IPS-NIHi7 (cell line): Measurements from ENCODE around the gene NADSYN1.
"Not testable (repeated sequence)": the region's sequence is repeated elsewhere in the genome, so short reads cannot be mapped to it uniquely, and the experiment has no call there.

Source experiments
- DNase-seq: peaks from one replicate; pipeline ENCODE4 v3.0.0; 2012; ENCODE audit warnings: mixed read lengths; ENCODE audit errors: extremely low spot score

Gene NADSYN1

DNA sequence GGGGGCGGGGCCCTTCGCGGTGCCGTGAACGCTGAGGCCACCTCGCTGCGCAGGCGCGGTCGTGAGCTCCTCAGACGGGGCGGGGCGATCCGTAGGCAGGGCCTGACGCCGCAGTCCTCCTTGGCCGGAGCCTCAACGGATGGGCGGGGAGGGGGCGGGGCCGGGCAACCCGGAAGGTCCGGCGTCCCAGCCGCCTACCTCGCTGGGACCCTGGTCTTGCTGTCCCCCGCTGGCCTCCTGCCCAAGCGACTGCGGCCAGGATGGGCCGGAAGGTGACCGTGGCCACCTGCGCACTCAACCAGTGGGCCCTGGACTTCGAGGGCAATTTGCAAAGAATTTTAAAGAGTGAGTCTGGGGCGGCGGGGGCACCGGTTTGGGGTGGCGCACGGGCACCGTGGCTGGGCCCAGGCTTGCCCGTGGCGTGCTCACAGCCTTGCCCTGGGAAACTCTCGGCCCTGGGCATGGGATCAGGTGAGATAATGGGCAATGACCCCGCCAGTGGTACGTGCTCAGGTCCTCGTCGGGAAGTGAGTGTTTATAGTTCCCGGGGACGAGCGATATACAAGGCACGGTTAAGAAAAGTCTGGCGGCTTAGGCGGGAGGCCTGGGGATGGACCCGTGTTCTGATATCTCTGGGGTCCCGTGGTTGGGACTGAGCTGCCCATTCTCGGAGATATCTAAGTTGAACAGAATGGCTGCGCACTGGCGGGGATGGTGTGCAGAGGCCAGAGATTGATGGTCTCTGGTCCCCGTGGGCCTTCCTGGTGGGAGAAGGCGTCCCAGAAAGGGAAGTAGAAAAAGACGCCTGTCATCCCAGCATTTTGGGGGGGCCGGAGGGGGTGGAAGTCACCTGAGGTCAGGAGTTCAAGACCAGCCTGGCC lies at the start of gene NADSYN1:
Gene NADSYN1 (plus strand): TSS at position 167 of the 881 bp plus-strand sequence. CDS start 94 bp downstream, at position 261.
- peak; percentile 98 for DNase-seq

DNA sequence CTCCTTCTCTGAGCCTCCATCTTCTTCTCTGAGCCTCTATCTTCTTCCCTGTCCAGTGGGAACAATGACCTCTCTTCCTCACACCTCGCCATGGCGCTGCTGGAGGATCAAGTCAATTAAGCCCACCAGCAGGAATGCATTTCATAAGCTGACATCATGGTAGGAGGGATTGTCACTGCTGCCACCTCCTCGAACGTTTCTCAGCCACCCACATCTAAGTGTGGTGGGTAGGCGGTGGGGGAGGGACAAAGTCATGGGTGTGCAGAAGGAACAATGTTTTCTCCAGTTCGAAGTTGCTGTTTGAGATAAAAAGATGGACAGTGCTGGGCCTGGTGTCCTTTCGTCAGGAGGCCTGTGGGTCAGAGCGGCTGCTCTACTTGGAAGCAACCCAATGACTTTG lies 48.8 kb upstream of the NADSYN1 start:
- no peak for DNase-seq

DNA sequence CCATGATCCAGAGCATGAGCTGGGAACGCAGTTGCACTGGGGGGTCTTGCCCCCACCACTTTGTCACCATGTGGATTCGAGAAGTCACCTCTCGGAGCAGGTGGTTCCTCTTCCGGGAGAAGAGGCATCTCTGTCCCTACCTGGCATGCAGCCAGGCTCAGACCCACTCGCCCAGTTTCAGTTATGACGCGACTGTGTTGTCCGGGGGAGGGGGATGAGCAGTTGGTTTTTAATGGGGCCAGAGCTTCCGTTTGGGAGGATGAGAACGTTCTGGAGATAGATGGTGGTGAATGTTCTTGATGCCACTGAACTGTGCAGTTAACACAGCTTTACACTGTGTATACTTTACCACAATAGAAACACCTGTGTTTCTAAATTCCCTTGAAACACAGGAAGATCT lies 46.3 kb upstream of the NADSYN1 start:
- DNase-seq, result no peak

DNA sequence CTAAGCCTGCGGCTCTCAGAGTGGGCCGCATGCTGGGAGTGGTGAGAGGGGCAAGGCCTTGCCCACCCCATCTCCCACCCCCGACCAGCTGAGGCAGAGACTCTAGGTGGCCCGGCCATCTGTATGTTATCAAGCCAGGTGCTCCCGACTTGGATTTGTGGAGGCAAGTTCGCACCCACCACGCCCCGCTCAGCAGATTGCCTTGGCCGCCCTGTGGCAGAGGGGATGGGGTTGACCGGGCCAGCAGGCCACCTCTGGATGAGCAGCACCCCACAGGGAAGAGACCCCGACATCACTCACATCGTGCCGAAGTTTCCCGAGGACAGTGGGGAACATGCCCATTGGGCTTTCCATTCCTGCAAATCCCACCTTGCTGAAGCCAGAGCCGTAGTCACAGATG lies 45.6 kb upstream of the NADSYN1 start:
- no peak for DNase-seq

DNA sequence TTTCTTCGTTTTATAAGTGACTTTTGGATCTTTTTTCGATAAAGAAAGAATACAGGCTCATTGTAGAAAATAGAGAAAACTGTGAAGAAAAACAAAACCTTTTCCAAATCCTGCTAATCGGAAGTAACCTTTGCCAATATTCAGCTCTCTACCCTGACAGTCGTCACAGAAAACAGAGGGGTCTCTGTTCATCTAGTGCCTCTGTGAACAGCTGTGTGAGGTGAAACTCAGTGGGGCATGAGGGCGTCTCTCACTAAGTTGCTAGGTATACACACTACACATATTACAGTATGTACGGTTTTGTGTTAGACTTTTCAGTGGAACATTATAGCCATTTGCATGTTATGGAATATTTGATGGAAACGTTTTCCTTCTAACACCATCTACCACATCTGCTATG lies 44.2 kb upstream of the NADSYN1 start:
- DNase-seq, result no peak

DNA sequence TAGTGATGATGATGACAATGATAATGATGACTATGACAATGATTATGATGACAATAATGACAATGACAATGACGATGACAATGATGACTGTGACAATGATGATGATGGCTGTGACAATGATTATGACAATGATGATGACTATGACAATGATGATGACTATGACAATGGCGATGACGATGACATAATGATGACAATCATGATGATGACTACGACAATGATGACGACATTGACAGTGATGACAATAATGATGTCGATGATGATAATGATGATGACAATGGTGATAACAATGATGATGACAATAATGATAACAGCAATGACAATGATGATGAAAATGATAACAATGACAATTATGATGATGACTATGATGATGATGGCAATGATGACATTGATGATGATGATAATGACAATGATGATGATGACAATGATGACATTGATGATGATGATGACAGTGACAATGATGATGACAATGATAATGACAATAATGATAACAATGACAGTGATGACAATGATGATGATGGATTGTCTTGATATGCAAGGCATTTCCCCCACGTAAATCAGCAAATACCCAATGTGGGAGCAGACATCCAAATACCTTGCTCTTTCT lies 42.5 kb upstream of the NADSYN1 start:
- no peak for DNase-seq

DNA sequence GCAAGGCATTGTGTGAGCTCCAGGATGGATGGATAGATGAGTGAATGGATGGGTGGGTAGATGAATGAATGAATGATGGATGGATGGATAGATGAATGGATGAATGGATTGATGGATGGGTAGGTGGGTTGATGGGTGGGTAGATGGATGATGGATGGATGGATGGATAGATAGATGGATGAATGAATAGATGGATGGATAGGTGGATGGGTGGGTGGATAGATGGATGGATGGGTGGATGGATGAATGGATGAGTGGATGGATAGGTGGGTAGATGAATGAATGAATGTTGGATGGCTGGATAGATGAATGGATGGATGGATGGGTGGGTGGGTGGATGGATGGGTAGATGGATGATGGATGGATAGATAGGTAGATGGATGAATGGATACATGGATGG lies 38.4 kb upstream of the NADSYN1 start:
- DNase-seq, result no peak

DNA sequence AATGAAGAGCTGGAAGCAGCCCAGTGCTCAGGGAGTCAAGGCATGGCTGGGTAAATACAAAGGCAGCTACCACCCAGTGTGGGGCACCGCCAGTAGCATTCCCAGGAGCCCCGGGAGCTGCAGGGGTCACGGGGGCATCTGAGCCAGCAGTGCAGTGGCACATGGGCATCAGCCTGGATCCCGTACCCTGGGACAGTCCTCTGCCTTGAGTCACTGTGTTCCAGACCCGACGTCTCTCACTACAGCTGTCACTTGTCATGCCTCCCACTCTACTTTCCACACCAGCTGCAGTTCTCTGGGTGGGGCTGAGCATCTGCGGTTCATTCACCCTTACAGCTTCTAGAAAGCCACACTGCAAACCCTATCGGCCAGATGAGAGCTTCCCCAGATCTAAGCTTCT lies 34.4 kb upstream of the NADSYN1 start:
- DNase-seq, result no peak

DNA sequence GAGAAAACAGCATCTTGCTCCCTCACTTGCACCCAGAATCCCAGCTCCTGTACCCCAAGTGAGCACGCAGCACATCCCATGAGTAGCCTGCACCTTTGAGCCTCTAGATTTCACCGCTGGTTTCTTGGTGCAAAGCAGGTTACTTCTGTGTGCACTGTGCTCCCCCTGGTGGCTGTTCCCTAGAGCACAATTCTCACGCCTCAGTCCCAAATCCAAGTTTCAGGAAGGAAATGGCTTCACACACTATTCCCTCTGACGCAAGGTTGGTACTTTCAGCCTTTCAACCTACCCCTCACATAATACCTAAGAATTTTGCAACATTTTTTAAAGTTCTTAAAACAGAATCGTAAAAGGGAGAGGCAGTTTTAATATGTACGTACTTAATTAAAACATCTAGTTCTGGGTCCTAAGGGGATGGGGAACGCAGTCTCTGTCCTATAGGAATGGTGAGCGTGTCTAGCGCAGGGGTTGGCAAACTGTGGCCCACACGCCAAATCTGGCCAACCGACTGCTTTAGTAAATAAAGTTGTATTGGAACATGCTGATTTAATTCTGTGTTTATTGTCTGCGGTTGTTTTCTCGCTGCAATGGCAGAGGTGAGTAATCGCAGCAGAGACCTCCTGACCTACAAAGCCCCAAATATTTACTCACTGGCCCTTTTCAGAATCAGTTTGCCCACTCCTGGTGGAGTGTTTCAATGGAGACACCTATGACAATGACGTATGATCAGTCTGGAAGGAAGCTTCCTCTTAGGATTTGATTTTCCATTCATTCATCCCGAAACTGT lies 32.4 kb upstream of the NADSYN1 start:
- DNase-seq, result peak; percentile 85

DNA sequence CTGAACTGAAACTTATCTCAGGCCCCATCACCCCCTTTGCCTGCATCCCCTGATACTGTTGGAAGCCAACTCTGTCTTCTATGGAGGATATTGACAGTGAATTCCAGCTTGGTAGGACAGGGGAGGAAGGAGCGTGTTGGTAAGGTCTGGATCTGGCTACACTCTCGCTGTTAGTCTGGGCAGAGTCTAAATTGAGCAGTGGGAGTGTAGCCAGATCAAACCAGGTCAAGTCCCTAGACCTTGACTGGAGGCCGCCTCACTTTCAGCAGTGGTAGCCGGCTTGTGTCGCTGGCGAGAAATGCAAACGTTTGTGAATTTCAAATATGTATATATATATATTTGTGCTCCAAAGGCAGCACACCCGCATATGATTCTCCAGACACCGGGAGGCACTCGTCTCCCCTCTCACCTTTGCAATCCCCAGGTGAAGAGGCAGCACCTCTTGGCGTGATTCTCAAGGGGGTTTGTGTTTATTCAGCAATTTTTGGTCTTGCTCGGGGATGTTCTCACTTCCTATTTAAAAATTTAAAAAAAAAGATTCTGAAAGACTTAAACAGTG lies 31.5 kb upstream of the NADSYN1 start:
- DNase-seq, result no peak

DNA sequence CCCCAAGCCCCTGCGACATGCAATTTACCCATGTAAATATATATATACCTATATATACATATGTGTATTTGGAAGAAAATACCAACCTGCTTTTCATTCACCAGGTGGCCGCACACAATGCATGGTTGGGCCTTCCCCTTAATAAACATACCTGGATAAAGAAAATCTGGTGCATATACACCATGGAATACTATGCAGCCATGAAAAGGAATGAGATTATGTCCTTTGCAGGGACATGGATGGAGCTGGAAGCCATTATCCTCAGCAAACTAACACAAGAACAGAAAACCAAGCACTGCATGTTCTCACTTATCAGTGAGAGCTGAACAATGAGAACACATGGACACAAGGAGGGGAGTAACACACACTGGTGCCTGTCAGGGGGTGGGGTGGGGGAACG lies 30.7 kb upstream of the NADSYN1 start:
- not testable (repeated sequence) for DNase-seq

DNA sequence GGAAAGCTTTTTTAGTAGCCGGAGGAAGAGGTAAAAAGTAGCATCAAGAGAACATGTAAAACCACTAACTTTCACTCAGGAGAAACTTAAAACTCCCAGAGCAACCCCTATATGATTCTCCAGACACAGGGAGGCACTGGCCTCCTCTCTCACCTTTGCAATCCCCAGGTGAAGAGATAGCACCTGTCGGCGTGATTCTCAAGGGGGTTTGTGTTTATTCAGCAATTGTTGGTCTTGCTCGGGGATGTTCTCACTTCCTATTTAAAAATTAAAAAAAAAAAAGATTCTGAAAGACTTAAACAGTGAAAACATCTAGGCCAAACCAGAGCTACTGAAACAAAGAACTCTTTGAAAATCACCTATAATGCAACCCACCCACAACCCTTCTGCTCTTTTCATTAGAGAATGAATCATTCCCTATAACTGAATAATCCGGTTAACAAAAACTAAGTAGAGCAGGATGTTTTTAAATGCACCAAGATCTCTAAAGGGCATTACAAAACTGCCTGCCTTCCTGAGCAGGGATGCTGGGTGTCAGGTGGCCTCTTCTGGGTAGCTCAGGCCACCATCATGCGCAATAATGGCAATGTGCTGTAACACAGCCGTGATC lies 29.7 kb upstream of the NADSYN1 start:
- DNase-seq, result no peak

DNA sequence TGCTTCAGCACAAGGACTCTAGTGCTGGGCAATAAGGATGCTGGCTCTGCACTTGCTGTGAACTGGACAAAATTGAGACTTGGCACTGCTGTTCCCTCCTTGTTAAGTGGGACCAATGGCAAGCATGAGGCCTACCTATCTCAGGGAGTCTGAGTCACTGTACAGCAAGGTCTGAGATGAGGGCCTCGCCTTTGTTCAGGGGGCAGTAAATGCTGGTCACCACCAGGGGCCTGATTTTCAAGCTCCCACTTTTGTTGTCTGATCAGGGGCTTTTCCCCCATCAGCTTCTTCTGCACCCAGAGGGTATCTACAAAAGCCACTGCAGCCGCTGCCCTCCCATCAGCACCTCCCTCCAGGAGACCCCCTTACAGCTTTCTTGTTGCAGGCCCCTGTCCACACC lies 27.6 kb upstream of the NADSYN1 start:
- peak; percentile 36 for DNase-seq

DNA sequence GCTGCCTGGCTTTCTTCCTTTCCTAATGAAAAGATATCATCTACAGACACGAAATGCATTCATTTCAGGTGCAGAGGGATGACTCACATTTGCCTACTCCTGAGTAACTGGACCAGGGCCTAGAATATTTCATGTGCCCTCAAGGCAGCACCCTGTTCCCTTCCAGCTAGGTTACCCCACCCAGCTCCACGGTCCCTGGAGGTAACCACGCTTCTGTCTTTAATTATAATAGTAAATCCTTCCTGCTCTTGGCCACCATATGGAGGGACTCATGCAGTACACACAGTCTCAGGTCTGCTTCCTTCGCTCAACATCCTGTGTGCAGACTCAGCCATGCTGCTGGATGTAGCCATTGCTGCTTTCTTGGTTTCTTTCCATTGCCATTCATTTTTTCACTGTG lies 27.1 kb upstream of the NADSYN1 start:
- DNase-seq, result no peak

DNA sequence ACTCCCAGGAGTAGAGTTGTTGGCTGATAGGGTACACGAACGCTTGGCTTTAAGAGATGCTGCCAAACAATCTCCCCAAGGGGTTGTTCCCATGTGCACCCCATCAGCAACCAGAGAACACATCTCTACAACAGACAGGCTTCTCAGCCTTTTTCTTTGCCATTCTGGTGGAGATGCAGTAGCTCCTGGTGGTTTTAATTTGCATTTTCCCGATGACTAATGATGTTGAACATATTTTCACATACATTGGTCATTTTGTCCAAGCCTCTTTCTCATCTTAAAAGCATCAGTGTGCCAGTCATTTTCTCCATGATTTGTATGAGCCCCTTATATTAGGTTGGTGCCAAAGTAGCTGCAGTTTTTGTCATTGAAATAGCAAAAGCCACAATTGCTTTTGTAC lies 26.6 kb upstream of the NADSYN1 start:
- DNase-seq, result no peak

DNA sequence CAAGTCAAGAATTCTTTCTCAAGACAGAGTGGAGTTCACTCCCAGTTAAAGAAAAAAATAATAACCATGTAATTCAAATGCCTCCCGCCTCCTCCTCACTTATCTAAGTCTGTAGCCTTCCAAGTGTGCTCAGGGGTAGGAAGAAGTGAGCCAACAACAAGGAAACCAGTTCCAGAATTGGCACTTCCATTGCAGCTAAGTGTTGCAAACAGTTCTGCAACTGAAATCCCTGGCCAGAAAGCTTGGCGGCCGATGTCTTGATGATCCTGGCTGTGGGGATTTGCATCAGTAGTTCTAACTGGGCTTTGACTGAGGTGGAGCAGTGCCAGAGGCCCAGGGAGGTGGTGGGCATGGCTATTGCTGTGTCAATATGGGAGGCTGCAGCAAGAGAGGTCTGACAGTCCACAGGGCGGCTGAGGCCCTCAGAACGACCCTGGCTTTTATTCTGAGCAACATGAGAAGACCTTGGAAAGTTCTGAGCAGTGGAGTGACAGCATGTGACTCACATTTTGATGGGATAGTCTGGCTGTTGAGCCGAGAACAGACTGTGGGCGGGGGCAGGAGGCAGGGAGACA lies 24.1 kb upstream of the NADSYN1 start:
- no peak for DNase-seq

DNA sequence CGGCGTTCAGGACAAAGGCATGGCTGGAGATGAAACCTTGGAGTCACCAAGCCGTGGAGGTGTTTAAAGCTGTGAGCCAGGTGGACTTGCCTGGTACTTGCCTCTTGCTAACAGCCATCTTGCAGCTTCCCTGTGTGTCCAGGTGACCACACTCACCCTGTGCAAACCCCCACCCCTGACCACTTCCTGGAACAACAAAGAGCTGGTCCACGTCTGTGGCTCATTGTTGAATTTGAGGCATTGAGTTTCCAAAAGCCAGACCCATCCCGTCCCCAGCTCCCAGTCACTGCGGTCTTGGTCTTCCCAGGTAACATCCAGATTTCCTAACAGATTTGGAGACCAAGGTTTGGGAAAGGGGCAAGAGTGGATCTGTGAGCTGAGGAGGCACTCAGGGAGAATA lies 23.3 kb upstream of the NADSYN1 start:
- no peak for DNase-seq

DNA sequence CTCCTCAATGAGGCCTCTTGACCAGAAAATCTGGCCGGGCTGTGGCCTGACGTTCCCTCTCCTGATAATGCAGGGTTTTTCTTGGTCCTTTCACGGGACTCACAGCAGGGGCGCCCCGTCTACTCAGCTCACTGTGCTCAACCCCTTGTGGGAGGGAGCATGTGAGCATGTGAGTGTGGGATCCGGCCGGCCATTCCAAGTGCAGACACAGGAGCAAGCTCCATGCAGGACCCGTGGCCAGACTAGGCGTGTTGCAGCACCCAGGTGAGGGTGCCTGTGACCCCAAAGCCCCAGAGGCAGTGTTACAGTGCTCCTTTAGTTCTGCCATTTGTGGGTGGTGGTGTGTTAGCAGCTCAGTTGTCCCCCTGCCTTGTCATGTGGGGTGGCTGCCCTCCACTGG lies 22.8 kb upstream of the NADSYN1 start:
- DNase-seq, result no peak

DNA sequence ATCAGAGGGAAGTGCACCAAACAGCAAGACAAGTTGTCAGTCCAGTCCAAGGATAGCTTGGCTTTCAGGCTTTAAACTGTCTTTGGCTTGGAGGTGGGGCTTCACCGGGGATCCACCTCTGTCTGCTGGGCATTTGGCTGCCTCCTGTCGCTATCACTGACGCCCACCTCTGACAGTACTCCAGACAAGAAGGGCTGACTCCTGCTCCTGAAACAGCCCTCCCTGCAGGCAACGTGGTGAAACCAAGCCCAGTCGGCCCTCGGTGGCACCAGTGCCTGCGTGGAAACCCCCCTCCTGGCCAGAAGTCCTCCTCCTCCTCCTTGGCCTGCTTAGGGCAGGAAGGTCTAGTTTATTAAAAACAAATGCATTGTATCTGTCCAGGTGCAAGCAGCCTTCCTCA lies 21.7 kb upstream of the NADSYN1 start:
- no peak for DNase-seq

DNA sequence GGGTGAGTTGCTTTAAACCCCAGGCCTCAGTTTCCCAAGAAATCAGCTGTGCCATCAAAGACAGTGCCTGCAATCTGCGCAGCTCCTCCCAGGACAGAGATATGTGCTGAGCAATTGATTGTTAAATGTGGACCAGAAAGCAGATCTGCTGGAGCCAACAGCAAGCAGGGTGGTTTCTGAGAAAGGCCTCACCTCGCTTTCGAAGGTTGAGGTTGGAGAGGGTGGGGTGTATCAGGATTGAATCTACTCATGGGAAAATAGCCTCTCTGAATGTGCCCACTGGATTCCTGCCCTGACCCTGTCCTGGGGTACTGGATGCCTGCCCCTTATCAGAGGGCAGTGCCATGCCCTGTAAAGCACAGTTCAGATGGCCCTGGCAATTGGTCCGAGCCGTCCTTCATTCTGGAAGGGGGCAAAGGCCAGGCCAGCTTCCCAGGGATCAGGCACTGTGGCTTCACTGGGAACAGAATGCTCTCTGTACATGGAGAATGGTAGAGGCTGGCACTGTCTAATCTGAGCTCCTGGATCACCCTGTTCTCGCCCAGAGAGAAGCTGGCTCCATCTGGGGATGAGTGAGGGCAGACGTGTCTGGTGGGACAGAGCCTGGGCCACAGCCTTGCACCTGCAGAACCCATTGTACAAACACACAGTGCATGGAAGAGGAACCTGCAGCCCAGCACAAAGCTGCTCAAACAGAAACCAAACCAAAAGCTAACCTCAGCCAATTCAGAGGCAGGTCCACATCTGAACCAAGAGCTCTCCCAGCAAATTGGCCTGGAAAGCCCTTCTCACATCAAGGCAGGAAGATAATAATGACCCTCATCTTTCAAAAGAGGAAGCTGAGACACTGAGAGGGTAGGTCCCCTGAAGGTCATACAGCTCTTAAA lies 20.0 kb upstream of the NADSYN1 start:
- DNase-seq, result no peak
